NCI-H1105 (cell line): ENCODE results near the gene CANX.
"Not testable (repeated sequence)": the region's sequence is repeated elsewhere in the genome, so short reads cannot be mapped to it uniquely, and the experiment has no call there.

Experiments used
- DNase-seq: peaks from one replicate; lab custom pipeline; 2025; lab: John Stamatoyannopoulos, UW

Gene CANX

DNA sequence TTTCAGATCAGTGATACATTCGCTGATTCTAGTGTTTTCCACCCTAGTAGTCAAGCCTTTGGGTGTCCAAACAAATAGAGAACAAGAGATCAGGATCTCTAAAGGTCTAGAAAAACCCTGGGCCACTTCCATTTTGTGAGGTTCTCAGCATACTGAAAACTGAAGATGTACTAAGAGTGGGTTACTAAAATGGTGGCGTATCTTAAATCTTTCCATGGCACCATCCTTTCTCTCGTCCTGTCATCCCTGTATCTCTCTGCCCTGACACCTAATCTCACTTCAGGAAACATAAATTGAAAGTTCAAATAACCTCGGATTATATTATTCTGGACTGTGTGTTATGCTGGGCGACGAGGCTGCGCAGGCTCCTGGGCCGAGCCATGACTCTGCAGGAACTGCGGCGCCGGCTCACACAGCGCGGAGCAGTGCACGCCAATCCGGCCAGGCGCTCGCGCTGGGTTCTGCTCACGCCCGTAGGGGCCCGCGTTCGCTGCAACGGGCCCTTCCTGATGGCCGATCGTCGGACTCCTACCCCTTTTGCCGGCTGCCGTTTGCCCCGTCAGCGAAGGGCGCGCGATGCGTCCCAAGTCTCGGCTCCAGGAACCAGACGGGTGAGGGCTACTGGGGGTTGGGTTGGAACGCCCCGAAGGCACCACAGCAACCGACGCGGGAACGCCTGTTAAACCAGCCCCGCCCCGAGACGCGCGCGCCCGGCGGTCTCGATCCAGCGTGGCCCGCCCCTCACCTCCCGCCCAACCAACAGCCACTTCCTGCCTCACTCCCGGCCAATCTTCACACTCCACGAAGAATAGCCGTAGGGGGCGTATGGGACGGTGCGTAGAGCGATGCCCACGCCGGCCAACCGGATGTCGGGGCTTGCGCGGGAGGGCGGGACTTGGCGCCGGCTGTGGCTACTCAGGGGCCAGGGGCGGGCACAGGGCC lies 503 bp upstream of the CANX start:
- DNase-seq, result peak; percentile 93

DNA sequence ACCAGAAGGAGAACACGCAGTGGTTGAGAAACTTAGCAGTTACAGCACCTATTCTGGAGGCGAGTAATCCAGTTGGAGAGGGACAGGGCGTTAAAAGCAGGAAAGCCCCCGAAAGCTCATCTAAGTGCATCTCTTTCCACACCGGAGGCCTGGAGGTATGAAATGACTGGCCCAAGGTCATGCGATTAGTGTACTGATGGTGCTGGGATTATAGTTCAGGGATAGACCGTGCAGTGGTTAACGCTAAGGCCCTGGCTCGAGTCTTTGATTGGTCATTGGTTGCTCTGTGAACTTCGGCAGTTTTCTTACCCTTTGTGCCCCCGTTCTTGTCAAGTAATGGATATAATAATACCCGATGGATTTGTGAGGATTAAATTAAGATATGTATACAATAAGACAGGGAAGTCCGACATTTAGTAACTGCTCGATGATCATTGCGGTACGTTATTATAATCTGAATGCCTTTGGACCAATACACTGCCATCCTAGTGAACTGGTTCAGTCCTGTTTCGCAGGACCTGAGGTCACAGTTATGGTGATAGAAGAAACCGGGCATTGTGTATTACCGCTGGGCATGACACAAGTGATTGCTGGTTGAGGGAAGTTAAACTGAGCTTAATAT lies 960 bp downstream of the CANX start:
- no peak for DNase-seq

DNA sequence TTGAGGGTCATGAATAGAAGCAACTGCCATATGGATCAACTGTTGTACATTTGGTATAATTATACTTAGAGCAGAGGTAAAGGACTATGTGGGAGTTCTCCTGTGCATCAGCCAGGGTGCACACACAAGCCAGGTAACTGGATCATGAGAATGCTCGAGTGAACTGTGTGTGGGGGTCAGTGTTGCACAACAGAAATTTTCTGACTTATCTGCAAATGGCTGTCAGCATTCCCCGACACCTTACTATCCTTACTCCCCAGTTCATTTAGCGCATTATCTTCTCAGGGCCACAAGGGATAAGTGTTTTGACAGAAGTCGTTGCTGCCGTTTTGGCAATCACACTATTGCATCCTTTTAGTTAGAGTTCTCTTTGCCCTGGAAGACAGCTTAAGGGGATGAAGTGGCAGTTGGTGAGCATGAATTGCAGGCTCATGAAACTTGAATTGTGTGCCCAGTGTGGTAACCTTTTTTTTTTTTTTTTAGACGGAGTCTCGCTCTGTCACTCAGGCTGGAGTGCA lies 1.7 kb downstream of the CANX start:
- DNase-seq, result no peak

DNA sequence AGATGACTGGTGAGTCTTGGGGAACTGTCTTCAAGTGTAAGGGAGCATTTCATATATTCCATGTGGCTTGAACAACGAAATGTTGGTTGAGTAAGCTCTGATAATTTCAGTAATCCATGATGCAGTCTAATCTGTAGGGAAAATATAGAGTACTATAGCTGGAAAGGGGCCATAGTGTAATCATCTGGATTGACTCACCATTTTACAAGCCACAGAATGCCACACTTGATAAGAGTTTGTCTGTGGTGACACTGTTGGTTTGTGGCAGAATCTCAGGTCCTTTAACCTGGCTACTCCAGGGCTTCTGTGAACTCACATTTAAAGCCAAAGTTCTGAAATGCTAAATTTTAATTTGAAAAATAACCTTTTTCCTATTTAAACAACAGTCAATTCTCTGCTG lies 17.5 kb downstream of the CANX start:
- no peak for DNase-seq

DNA sequence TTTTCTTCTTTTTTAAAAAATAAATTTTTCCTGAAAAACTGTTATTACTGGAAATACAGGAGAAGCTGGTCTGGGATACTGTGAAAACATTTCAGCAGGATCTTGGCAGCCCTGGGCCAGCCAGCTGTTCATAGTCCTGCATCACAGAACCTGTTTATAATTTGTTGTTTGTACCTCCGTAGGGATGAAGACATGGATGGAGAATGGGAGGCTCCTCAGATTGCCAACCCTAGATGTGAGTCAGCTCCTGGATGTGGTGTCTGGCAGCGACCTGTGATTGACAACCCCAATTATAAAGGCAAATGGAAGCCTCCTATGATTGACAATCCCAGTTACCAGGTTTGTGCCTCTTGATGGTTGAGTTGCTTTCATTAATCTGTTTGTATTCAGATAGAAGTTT lies 21.5 kb downstream of the CANX start:
- DNase-seq, result no peak

GRCh38 chr5:179724163-179724562 lies 25.4 kb downstream of the CANX start:
- DNase-seq, result no peak

GRCh38 chr5:179727106-179727505 lies 28.3 kb downstream of the CANX start:
- no peak for DNase-seq

GRCh38 chr5:179729303-179729702 lies 30.5 kb downstream of the CANX start:
- no peak for DNase-seq

DNA sequence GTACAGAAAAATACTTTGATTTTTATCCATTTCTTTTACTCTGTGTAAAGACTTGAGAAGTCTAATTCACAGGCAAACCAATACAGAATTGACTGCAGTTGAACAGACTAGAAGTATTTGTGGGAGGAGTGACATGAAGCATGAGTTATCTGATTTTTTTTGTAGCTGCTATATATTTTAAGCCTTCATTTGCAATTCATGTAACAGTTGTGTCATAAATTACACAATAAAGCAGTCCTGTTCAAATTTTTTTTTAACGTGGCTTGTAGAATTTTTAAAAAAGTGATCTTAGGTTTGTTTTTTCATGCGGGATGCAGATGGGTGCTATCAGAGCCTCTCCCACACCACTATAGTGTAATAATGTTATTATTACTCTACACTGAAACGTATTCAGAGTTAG lies 31.0 kb downstream of the CANX start:
- DNase-seq, result no peak

- DNase-seq, result no peak
Observed at GRCh38 chr5:179730356-179730755, 31.6 kb downstream of the CANX start.

DNA sequence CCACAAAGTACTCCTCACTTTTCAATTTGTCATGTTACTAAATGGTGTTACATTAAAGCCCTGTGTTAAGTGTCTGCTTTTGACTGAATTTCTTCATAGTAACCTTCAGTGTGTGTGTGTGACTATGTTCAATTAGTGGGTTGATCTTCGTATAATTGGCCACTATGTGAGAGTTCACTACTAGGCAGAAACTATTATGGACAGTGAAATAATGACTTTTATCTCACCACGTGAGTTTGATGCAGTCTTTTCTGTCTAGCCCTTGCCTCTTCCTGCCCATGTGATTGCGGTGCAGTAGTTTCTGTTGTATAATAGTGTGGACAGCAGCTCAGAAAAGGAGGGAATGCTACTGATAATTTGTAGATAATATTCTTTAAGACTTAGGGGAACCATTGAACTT lies 32.1 kb downstream of the CANX start:
- no peak for DNase-seq

- DNase-seq, result no peak
Observed at GRCh38 chr5:179731791-179732411, 33.1 kb downstream of the CANX start.

GRCh38 chr5:179732412-179732917 lies 33.7 kb downstream of the CANX start, which contains the start of gene MAML1:
Gene MAML1, plus strand, starts transcription at chr5:179732822. Its CDS starts 291 bp downstream, at chr5:179733113.
- peak; percentile 93 for DNase-seq

DNA sequence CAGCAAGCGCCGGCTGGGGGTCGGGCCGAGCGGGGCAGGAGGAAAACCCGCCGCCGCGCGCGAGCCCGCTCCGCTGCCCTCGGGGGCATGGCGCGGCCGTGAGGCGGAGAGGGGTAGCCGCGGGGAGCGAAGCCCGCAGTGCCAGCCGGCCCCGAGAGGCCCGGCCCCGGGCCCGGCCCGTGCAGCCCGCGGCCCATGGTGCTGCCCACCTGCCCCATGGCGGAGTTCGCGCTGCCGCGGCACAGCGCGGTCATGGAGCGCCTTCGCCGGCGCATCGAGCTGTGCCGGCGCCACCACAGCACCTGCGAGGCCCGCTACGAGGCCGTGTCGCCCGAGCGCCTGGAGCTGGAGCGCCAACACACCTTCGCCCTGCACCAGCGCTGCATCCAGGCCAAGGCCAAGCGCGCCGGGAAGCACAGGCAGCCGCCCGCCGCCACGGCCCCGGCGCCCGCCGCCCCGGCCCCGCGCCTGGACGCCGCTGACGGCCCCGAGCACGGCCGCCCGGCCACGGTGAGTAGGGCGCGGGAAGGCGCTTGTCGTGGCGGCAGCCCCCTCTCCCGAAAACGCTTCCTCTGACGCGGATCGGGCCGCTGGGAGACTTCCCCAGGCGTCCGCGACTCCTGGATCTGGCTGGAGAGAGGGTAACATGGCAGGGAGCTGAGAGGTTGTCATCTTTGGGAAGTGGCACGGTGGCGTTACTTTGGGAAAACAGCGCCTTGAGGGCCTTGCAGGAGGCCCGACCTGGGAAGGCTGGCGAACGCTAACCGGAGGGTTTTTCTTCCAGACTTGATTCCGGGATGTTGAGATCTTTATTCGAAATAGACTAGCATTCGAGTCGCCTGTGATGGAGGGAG lies 34.4 kb downstream of the CANX start:
- peak; percentile 21 for DNase-seq

- no peak for DNase-seq
Observed at GRCh38 chr5:179733772-179734126, 35.0 kb downstream of the CANX start.

GRCh38 chr5:179734536-179735164 lies 35.9 kb downstream of the CANX start:
- no peak for DNase-seq

- DNase-seq, result no peak
Observed at GRCh38 chr5:179738742-179739141, 40.0 kb downstream of the CANX start.

GRCh38 chr5:179744106-179744505 lies 45.3 kb downstream of the CANX start:
- not testable (repeated sequence) for DNase-seq

- DNase-seq, result no peak
Observed at GRCh38 chr5:179746872-179747271, 48.1 kb downstream of the CANX start.

DNA sequence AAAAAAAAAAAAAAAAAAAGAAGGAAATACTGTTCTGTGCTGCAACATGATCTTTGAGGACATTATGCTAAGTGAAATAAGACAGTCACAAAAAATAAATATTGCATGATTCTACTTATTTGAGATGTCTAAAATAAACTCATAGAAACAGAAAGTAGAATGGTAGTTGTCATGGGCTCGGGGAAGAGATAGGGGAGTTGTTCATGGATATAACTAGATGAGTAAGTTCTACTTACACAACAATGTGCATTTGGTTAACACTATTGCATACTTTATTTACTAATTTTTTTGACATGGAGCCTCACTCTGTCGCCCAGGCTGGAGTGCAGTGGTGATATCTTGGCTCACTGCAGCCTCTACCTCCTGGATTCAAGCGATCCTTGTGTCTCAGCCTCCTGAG lies 49.0 kb downstream of the CANX start:
- DNase-seq, result no peak

- no peak for DNase-seq
Observed at GRCh38 chr5:179749857-179750508, 51.2 kb downstream of the CANX start.
